WTC11 (cell line): Measurements from ENCODE around the gene ASB17.

ENCODE experiments used
- CBFB ChIP-seq: sonication (generic); formaldehyde crosslinking; IDR thresholded peaks from 2 replicates; pipeline ENCODE4 v1.8.1; 2022; ENCODE audit warnings: mild to moderate bottlenecking, low read depth, missing genetic modification reagents
- HMGXB4 ChIP-seq: sonication (generic); formaldehyde crosslinking; IDR thresholded peaks from 2 replicates; pipeline ENCODE4 v1.8.1; 2023; ENCODE audit warnings: mild to moderate bottlenecking, moderate library complexity, missing genetic modification reagents

- TF ChIP-seq HMGXB4 (CRISPR knock-in tag), result no peak
- TF ChIP-seq CBFB (CRISPR knock-in tag), result no peak
These were observed 4.8 kb upstream of the ASB17 start for GRCh38 chr1:75937034-75937433.
